ENCODE data around the gene ARL6IP5.

The ARL6IP5 gene

DNA sequence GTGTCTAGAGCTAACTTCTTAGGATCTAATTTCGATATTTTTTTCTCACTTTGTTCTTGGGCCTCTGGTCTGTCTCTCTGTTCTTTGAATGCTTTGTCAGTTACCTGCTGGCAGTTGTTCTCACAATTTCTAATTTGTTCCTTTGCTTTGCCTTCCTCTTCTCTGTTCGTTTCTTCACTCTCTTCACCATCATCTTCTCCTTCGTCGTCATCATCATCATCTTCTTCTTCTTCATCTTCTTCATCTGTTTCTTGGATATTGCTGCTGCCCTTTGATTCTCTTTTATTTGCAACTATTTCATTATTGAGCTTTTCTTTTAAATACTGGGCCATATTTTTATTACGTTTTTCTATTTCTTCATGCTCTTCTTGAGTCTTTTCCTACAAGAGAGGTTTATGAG lies 34.9 kb downstream of the ARL6IP5 start:
- no peak for DNase-seq

DNA sequence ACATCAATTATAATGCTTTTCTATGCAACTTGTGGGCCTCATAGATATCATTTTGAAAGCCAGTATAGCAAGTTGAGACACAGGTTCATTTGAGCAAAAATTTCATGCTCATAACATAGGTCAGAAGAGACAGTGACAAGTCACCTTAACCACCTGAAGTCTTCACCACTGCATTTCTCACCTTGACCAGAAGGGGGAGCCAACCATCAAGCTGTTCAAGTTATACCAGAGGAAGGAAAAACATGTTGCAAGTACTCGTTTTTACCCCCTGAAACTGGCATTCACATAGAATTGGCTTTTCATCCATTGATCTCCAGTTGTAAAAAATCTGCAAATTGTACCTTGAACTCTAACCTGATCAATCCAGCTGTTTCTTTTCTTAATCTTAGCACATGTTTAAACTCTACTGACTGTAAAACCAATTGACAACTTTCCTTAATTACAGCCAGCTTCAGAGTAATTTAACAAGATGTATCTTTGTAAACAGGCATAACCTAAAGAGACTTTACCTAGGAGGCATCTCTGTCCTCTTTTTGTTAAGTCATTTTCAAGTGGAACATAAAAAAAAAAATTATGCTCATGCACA lies 36.2 kb downstream of the ARL6IP5 start:
- peak; percentile 89 for DNase-seq

DNA sequence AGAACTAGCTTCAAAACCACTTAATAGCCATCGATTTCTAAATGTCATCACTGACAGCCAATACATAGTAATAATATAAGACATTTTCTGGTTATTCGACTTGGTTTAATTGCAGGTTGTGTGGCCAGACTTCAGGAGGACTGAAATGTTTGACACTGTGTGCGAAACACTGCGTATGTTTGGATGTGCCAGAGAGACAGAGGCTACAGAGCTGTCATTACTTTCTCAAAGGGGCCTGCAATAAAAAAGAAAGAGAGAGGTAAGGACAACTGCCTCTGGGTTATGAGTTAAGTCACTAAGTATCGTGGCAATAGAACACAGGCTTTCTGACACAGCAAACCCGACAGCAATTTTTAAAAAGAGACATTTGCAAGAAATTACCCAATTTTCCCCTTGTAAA lies 36.8 kb downstream of the ARL6IP5 start:
- DNase-seq: no peak

DNA sequence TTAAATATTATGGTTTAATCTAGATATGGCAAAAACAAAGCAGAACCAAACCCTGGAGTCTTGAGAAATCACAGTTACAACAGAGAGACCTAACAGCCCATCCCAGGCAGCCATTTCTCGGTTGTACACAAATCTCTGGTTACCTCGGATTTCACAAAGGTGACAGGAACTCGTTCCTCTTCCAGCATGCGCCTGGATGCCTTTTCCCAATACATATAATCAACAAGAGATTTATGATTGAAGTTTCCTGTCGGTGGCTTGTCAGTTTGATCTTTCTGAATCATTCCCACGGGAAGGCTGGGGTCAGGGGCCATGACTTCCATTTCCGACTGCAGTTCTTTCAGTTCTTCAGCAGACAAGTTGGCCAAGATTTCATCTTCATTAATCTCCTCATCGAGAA lies 37.2 kb downstream of the ARL6IP5 start:
- peak; percentile 22 for DNase-seq

DNA sequence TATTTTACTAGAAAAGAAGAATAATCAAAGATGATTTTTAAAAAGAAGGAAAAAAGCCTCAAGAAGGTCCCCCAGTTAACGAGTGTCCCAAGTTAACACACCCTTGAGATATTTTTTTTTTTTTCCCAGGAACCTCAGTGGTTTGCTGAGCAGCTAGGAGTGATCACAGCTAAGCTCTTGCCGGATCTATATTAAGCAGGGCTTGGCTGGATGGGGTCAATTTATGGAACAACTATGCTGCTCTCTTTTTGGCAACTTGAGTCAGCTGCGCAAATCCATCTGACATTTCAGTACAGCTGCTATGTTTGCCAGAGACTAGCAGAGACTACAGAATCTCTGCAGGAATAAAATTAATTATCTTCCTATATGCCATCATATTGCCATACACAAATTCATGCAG lies 37.7 kb downstream of the ARL6IP5 start, which contains the start of gene LMOD3:
LMOD3 (minus strand) TSS at position 193 of the 400 bp plus-strand sequence. CDS start 209 bp downstream, outside the sequence.
- DNase-seq: peak; percentile 29

DNA sequence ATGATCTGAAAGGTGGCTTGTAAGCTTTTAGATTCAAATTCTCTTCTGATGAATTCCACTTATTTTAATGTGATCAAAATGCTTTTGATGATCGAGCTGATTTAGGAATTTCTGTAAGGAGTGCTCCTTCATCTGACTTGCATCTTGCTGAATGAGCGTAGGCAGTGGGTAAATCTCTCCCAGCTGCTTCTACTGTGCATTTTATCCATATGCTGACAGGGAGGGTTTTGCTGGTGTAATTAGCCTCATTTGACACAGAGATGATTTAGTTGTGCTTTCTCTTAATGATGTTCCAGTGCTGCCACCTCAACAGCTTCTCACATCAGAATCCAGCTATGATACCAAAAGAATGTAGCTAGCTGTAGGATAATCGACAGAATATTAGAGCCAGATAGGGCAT lies 41.5 kb downstream of the ARL6IP5 start:
- no peak for DNase-seq

DNA sequence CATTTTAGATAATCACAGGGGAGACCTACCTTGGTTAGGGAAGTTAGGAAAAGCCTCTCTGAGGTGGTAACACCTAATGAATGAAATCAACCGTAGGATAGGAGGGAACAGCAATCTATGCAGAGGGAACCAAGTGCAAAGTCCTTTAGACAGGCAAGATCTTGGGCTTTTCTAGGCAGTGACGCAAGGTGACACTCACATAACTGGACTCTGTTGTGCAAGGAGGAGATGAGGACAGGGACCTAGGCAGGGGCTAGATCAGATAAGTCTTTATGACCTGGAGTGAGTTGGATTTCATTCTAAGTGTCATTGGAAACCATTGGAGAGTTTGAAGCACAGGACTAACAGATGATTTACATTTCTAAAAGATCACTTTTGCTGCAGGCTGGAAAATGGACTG lies 42.3 kb downstream of the ARL6IP5 start:
- no peak for DNase-seq

DNA sequence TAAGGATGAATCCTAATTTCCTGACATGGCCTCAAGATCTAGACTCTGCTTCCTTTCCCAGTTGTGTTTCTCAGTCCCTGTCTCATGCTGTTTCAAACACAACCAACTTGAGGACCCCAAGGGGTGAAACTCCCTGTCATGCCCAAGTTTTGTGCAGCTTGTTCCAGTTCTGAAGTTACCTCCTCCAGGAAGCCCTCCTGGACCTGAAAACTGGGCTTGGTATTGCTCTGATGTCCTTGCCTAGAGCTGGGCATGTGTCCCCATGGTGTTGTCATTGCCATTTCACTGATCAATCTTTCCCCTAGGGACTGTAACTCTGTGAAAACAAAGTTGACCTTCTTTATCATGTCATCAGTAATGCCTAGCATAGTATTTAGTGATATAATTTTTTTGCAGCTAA lies 43.8 kb downstream of the ARL6IP5 start:
- DNase-seq: no peak

DNA sequence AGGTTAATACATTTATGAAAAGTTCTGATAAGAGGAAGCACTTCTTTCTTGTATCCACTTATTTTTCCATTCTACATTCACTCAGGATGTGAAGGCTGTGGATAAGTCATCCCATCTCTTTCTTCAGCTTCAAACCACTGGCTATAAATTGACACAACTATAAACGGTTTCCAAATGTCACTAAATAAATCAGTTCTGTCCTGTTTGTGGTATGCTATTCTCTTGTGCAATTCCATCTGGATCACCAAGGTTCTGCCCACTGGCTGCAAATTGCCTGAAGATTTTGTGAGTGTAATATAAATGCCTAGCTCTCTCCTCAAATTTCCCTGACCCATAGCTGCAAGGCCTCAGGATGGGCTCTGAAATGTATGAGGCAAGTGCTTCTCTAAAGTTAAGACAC lies 44.8 kb downstream of the ARL6IP5 start:
- no peak for DNase-seq

DNA sequence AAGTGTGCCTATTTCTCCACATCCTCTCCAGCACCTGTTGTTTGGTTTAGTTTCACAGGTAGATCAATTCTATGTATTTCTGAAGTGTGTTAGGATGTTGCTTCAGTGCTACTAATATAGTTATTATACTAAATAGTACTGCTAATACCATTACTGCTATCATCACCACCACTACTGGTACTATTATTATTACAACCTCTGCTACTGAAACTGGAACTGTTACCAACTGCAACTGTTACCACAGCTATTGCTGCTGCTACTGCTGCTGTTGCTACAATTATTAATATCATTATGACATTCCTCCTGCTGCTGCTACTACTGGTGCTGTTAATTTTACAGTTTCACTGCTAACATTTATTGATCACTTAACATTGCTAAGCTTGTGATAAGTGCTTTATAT lies 46.0 kb downstream of the ARL6IP5 start:
- DNase-seq: no peak

DNA sequence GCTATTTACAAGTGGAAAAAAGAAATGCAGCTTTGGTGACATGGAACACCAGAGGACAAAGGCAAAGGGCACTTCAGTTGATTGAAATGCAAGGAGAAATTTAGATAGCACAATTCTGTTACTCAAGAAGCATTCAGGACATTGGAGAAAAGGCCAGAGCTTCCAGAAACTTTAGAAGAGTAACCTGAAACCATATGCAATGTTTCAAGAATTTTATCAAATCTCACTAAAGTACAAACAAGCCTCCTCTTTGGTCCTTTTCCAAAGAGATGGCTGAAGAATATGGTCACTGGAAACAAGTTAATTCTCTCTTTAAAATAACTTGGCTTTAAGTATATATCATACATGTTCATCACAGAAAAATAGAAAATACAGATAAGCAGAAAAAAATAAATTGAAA lies 52.3 kb downstream of the ARL6IP5 start:
- no peak for DNase-seq

DNA sequence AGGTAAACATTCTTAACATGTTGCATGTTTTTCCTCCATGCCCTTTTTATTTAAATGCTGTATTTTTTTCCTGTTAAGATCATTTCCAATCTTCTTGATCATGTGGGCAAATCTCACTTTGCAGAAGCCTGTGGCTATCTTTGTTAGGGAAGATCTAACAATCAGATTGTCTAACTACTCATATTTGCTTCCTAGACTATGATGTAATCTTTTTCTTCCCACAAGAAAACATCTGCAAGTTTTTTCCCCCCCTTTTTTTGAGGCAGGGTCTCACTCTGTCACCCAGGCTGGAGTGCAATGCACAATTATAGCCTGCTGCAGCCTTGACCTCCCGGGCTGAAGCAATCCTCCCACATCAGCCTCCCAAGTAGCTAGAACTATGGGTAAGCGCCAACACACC lies 52.7 kb downstream of the ARL6IP5 start:
- no peak for DNase-seq

DNA sequence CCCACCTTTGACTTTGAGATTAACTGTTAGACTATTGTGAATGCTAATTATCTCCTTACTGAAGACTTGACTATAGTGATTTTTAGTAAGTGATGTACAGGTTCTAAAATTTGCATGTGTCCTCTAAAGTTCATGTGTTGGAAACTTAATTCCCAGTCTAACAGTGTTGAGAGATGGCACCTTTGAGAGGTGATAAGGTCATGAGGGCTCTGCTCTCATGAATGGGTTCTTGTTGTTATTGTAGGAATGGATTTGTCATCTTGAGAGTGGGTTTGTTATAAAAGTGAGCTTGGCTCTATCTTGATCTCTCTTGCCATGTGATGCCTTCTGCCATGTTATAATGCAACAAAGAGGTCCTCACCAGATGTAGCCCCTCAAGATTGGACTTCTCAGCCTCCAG lies 56.6 kb downstream of the ARL6IP5 start:
- no peak for DNase-seq

DNA sequence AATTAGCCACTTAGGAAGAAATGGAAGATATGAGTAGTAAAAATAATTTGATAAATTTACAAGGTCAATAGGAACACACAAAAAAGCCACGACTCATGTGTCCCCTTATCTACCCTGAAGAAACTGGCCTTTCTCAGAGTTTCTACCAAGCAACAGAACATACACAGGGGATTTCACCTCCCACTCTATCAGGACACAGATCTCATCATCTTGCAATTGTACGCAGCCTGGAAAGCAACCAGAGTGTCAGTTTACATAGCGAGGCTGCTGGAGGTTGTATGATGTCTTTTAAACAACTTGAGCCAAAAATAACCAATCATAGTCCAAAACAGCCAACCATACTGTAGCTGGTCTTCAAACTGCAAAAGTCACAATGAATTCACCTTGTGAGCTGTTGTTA lies 57.4 kb downstream of the ARL6IP5 start:
- no peak for DNase-seq

DNA sequence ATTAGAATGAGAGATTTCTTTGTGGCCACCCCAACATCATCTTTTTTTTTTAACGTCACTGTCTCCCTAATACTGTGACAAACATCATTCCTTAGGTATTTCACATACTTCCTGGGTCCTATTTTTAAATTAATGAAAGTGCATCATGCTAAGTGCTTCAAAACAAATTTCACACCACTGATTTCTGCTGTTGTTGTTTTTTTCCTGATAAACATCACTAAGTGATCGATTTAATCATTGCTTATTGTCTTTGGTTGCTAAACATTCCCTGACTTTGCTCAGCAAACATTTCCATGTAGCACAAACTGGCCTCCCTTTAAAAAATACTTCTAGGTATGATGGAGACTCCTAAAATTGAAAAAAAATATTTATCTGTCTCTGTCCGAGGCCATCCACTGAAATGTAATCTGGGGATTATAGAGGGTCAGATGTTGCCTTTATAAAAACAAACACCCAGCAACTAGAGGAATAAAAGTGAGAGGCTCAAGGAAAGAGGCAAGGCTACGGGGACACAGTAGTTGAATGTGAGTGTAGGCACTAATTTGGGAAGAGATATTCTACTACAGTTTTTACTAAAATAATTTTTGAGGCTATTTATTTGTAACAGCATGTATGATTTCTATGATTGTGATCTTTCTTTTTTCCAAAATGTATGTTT lies 58.2 kb downstream of the ARL6IP5 start:
- no peak for DNase-seq

DNA sequence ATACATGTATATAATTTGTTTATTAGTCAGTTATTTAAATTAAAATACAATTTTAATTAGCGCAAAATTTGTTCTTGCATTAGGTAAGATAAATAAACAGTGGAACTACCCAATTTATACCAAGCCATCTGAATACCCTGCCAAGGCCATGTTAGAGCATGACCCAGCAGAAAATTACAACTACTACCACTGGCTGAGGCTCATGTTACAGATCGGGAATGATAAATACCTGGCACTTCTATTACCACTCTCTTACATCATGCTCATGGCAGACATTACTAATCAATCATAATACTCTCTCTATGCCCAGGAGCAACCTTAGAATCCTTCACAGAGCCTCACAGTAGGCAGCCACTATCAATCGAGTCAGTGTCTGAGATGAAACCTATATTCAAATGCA lies 58.9 kb downstream of the ARL6IP5 start:
- no peak for DNase-seq

DNA sequence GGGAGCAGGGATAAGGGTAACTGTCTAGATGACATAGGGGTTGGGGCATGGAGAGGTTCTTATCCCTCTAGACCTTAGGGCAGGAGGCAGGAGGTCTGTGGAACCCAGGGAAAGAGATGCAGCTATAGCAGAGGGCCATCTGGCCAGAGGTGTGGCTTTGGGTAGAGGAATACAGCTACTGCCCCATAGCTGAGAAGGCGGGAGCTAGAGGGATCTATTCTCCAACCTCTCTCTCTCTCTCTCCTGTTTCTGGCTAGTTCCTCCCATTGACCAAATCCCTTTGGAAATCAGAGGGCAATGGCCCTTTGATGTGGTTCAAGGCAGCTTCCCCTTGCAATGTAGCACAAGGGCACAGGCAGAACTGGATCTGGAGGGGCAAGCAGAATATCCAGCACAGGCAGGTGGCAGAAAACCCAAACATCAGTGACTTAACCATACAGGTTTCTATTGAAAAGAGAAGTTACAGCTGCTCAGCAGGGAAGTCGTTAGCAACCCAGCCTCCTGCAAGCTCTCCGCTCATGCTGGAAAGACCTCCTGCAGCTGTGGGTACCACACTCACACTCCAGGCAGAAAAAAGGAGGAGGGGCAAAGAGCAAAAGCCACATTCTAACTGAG lies 60.0 kb downstream of the ARL6IP5 start:
- no peak for DNase-seq

DNA sequence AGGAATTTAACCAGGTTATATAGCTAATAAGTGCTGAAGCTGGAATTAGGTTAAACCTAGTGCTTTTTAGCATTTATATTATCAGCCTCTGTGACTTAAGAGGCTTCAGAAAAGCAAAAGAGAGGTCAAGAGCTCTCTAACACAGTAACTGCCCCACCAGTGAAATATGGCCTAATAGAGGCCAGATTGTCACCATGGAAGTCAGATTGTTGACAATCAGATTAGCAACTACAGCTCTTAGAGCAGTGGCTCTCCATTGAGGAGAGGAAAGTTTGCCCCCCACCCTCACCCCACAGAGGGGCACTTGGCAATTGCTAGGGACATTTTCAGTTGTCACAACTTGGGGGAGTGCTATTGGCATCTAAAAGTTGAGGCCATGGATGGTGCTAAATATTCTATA lies 61.0 kb downstream of the ARL6IP5 start:
- no peak for DNase-seq

DNA sequence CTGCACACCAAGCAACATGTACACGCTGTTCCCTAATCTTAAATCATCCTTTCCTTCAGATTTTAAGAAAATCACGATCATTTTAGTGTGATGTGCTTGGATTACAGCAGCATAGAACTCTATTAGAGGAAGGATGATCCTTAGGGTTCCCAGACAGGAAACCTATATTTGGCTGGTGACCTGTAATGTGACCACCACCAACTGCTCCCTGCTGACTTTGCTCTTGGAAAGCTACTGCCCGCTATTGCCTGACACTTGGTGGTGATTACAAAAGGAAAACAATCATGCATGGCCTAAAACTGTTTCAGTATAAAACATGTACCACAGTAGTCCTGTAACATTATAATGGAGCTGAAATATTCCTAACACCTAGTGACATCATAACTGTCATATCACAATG lies 64.8 kb downstream of the ARL6IP5 start:
- DNase-seq: no peak

Measured in eye (tissue), 1 donor.